Measurements from ENCODE around the gene WDHD1.

Gene WDHD1

GRCh38 chr14:55028476-55028875 lies 1.6 kb upstream of the WDHD1 start:
- Histone ChIP-seq H3K79me2 (ENCODE audit: control insufficient read depth, insufficient read depth, low read length, poor library complexity) (peaks cover 2% of the 10 kb centered on the region), H3K36me3 (ENCODE audit: control insufficient read depth in 1 of 2, insufficient read depth in 2 of 2, low read length in 2 of 2) (no peaks in the 10 kb centered on the region), H3K9me3 (ENCODE audit: insufficient read depth, low read depth, low read length) (no peaks in the 10 kb centered on the region), H3K14ac (ENCODE audit: low read length) (no peak overlapping the region), H2AFZ (ENCODE audit: insufficient read depth, low read length, poor library complexity) (no peak overlapping the region), H3K23ac (ENCODE audit: low read length) (no peak overlapping the region), H4K8ac (ENCODE audit: low read depth, low read length) (no peak overlapping the region), H3K9ac (ENCODE audit: low read length) (no peak overlapping the region), H2BK120ac (ENCODE audit: insufficient read depth, low read length, poor library complexity) (no peak overlapping the region), H3K4me3 (ENCODE audit: low read depth, low read length) (no peak overlapping the region), H2BK12ac (ENCODE audit: low read length) (no peak overlapping the region), H3K27ac (ENCODE audit: low read depth, low read length) (no peak overlapping the region), H4K91ac (ENCODE audit: low read depth, low read length) (no peak overlapping the region), H3K4me1 (ENCODE audit: control insufficient read depth in 1 of 2, insufficient read depth in 2 of 2, low read length in 2 of 2) (peaks cover 0 to 2% of the 10 kb centered on the region in 2 experiments), H3K4me2 (ENCODE audit: low read length) (no peak overlapping the region), H2AK5ac (ENCODE audit: low read length) (no peak overlapping the region), H4K12ac (ENCODE audit: low read depth, low read length) (no peak overlapping the region), H3K4ac (ENCODE audit: low read depth, low read length) (no peak overlapping the region), H2BK5ac (ENCODE audit: low read depth, low read length, poor library complexity) (no peak overlapping the region), H3K18ac (ENCODE audit: low read length) (no peak overlapping the region), H3K27me3 (ENCODE audit: insufficient read depth, low read length) (no peaks in the 10 kb centered on the region), H3K79me1 (ENCODE audit: low read length) (peaks cover 6% of the 10 kb centered on the region)
- no CpG with 5 or more reads among the region's 4 CpGs for WGBS (ENCODE audit: extremely low coverage, insufficient coverage, insufficient read length)
- no peak for DNase-seq

GRCh38 chr14:55028066-55028465 lies 1.2 kb upstream of the WDHD1 start:
- Histone ChIP-seq H3K36me3 (ENCODE audit: control insufficient read depth in 1 of 2, insufficient read depth in 2 of 2, low read length in 2 of 2) (no peaks in the 10 kb centered on the region), H3K9me3 (ENCODE audit: insufficient read depth, low read depth, low read length) (no peaks in the 10 kb centered on the region), H3K27me3 (ENCODE audit: insufficient read depth, low read length) (no peaks in the 10 kb centered on the region), H3K9ac (ENCODE audit: low read length) (peak overlapping the region; percentile 48), H3K79me2 (ENCODE audit: control insufficient read depth, insufficient read depth, low read length, poor library complexity) (peaks cover 2% of the 10 kb centered on the region), H3K4me2 (ENCODE audit: low read length) (peak overlapping the region; percentile 77), H4K8ac (ENCODE audit: low read depth, low read length) (no peak overlapping the region), H3K4me3 (ENCODE audit: low read depth, low read length) (no peak overlapping the region), H4K12ac (ENCODE audit: low read depth, low read length) (no peak overlapping the region), H2BK5ac (ENCODE audit: low read depth, low read length, poor library complexity) (no peak overlapping the region), H4K91ac (ENCODE audit: low read depth, low read length) (no peak overlapping the region), H2AFZ (ENCODE audit: insufficient read depth, low read length, poor library complexity) (no peak overlapping the region), H3K27ac (ENCODE audit: low read depth, low read length) (no peak overlapping the region), H2AK5ac (ENCODE audit: low read length) (no peak overlapping the region), H2BK12ac (ENCODE audit: low read length) (no peak overlapping the region), H3K23ac (ENCODE audit: low read length) (no peak overlapping the region), H3K18ac (ENCODE audit: low read length) (no peak overlapping the region), H3K79me1 (ENCODE audit: low read length) (peaks cover 6% of the 10 kb centered on the region), H3K4me1 (ENCODE audit: control insufficient read depth in 1 of 2, insufficient read depth in 2 of 2, low read length in 2 of 2) (peaks cover 0 to 2% of the 10 kb centered on the region in 2 experiments), H3K14ac (ENCODE audit: low read length) (no peak overlapping the region), H3K4ac (ENCODE audit: low read depth, low read length) (peak overlapping the region; percentile 64), H2BK120ac (ENCODE audit: insufficient read depth, low read length, poor library complexity) (no peak overlapping the region)
- DNase-seq, result no peak
- no CpG with 5 or more reads among the region's 8 CpGs for WGBS (ENCODE audit: extremely low coverage, insufficient coverage, insufficient read length)

GRCh38 chr14:55026441-55026792 lies 482 bp downstream of the WDHD1 start:
- H3K18ac ChIP-seq (ENCODE audit: low read length), result no peak overlapping the region
- H2AK5ac ChIP-seq (ENCODE audit: low read length), result no peak overlapping the region
- peak overlapping the region; percentile 61 for H2AFZ ChIP-seq (ENCODE audit: insufficient read depth, low read length, poor library complexity)
- peaks cover 0 to 2% of the 10 kb centered on the region in 2 experiments for H3K4me1 ChIP-seq (ENCODE audit: control insufficient read depth in 1 of 2, insufficient read depth in 2 of 2, low read length in 2 of 2)
- DNase-seq, result peak in 1 of 2 donors; percentile 43
- no peak overlapping the region for H4K91ac ChIP-seq (ENCODE audit: low read depth, low read length)
- no peak overlapping the region for H3K27ac ChIP-seq (ENCODE audit: low read depth, low read length)
- no CpG with 5 or more reads among the region's 9 CpGs for WGBS (ENCODE audit: extremely low coverage, insufficient coverage, insufficient read length)
- H2BK120ac ChIP-seq (ENCODE audit: insufficient read depth, low read length, poor library complexity), result no peak overlapping the region
- H3K79me1 ChIP-seq (ENCODE audit: low read length), result peaks cover 6% of the 10 kb centered on the region
- peak overlapping the region; percentile 98 for H3K9ac ChIP-seq (ENCODE audit: low read length)
- H2BK12ac ChIP-seq (ENCODE audit: low read length), result no peak overlapping the region
- H4K12ac ChIP-seq (ENCODE audit: low read depth, low read length), result no peak overlapping the region
- peaks cover 0 to under 1% of the 10 kb centered on the region in 2 experiments for H3K36me3 ChIP-seq (ENCODE audit: control insufficient read depth in 1 of 2, insufficient read depth in 2 of 2, low read length in 2 of 2)
- peak overlapping the region; percentile 94 for H3K4me2 ChIP-seq (ENCODE audit: low read length)
- peak overlapping the region; percentile 43 for H3K4ac ChIP-seq (ENCODE audit: low read depth, low read length)
- H3K4me3 ChIP-seq (ENCODE audit: low read depth, low read length), result peak overlapping the region; percentile 83
- peaks cover 2% of the 10 kb centered on the region for H3K79me2 ChIP-seq (ENCODE audit: control insufficient read depth, insufficient read depth, low read length, poor library complexity)
- H3K14ac ChIP-seq (ENCODE audit: low read length), result no peak overlapping the region
- H4K8ac ChIP-seq (ENCODE audit: low read depth, low read length), result peak overlapping the region; percentile 78
- H3K27me3 ChIP-seq (ENCODE audit: insufficient read depth, low read length), result no peaks in the 10 kb centered on the region
- H3K23ac ChIP-seq (ENCODE audit: low read length), result no peak overlapping the region
- no peaks in the 10 kb centered on the region for H3K9me3 ChIP-seq (ENCODE audit: insufficient read depth, low read depth, low read length)
- H2BK5ac ChIP-seq (ENCODE audit: low read depth, low read length, poor library complexity), result no peak overlapping the region

- Histone ChIP-seq H3K14ac (ENCODE audit: low read length) (no peak overlapping the region), H3K27ac (ENCODE audit: low read depth, low read length) (no peak overlapping the region), H3K27me3 (ENCODE audit: insufficient read depth, low read length) (no peaks in the 10 kb centered on the region), H3K79me2 (ENCODE audit: control insufficient read depth, insufficient read depth, low read length, poor library complexity) (peaks cover 2% of the 10 kb centered on the region), H2BK120ac (ENCODE audit: insufficient read depth, low read length, poor library complexity) (no peak overlapping the region), H2BK5ac (ENCODE audit: low read depth, low read length, poor library complexity) (no peak overlapping the region), H2AFZ (ENCODE audit: insufficient read depth, low read length, poor library complexity) (no peak overlapping the region), H2AK5ac (ENCODE audit: low read length) (no peak overlapping the region), H4K91ac (ENCODE audit: low read depth, low read length) (no peak overlapping the region), H3K18ac (ENCODE audit: low read length) (no peak overlapping the region), H4K12ac (ENCODE audit: low read depth, low read length) (no peak overlapping the region), H3K4ac (ENCODE audit: low read depth, low read length) (no peak overlapping the region), H3K4me1 (ENCODE audit: control insufficient read depth in 1 of 2, insufficient read depth in 2 of 2, low read length in 2 of 2) (peaks cover 0 to 2% of the 10 kb centered on the region in 2 experiments), H3K36me3 (ENCODE audit: control insufficient read depth in 1 of 2, insufficient read depth in 2 of 2, low read length in 2 of 2) (peaks cover 0 to 3% of the 10 kb centered on the region in 2 experiments), H4K8ac (ENCODE audit: low read depth, low read length) (no peak overlapping the region), H3K23ac (ENCODE audit: low read length) (no peak overlapping the region), H3K4me3 (ENCODE audit: low read depth, low read length) (no peak overlapping the region), H2BK12ac (ENCODE audit: low read length) (no peak overlapping the region), H3K79me1 (ENCODE audit: low read length) (peaks cover 6% of the 10 kb centered on the region), H3K9me3 (ENCODE audit: insufficient read depth, low read depth, low read length) (no peaks in the 10 kb centered on the region), H3K4me2 (ENCODE audit: low read length) (peak overlapping the region; percentile 94), H3K9ac (ENCODE audit: low read length) (no peak overlapping the region)
- no CpG with 5 or more reads among the region's 7 CpGs for WGBS (ENCODE audit: extremely low coverage, insufficient coverage, insufficient read length)
- no peak for DNase-seq
Observed at GRCh38 chr14:55025948-55026347, 951 bp downstream of the WDHD1 start.
